H1 (cell line): ENCODE measurements around the gene TMEM255B. TPM values are rescaled to one million over a fixed set of nuclear protein-coding genes. Genes with fewer than 3 reads are reported as not detected.

ENCODE experiments used
- CTCF ChIA-PET: fragments of 300-600 bp; sonication (Branson Sonifier 250); formaldehyde crosslinking; loops from one replicate; lab custom pipeline; 2021; ENCODE audit not compliant: partially characterized antibody; lab: Charles Lee
- POLR2A ChIA-PET: fragments of 300-600 bp; sonication (Branson Sonifier 250); formaldehyde crosslinking; loops from one replicate; lab custom pipeline; 2021; ENCODE audit warnings: inconsistent platforms; ENCODE audit not compliant: partially characterized antibody; lab: Charles Lee
- DNase-seq, 2 experiments: peaks; one replicate each; pipeline versions ENCODE4 v3.0.0 to v3.0.0-alpha.2; 2010 to 2022; ENCODE audit warnings: low spot score in 2 of 2, low read depth in 1 of 2, mixed read lengths in 1 of 2
- FAIRE-seq: peaks from 2 replicates; lab custom pipeline; 2011; peaks lifted over from hg19 to GRCh38; lab: Jason Lieb, UNC
- H2AFZ ChIP-seq: 2 replicates; pipeline ENCODE4 v1.8.1; 2012; ENCODE audit warnings: low read length, inconsistent platforms
- H2AK5ac ChIP-seq: 2 replicates; pipeline ENCODE4 v1.6.1; 2013; ENCODE audit warnings: low read depth, low read length
- H2BK120ac ChIP-seq: replicated peaks from 2 replicates; pipeline ENCODE3; 2013; ENCODE audit warnings: low read depth, low read length, inconsistent platforms
- H2BK12ac ChIP-seq: 2 replicates; pipeline ENCODE4 v1.6.1; 2013; ENCODE audit warnings: low read depth, low read length
- H2BK15ac ChIP-seq: 2 replicates; pipeline ENCODE4 v1.6.1; 2013; ENCODE audit warnings: low read length
- H2BK20ac ChIP-seq: 2 replicates; pipeline ENCODE4 v1.6.1; 2013; ENCODE audit warnings: low read length
- H2BK5ac ChIP-seq: 2 replicates; pipeline ENCODE4 v1.6.1; 2013; ENCODE audit warnings: low read depth, low read length
- H3K14ac ChIP-seq: 2 replicates; pipeline ENCODE4 v1.6.1; 2013; ENCODE audit warnings: inconsistent platforms; ENCODE audit not compliant: insufficient read length
- H3K18ac ChIP-seq: 2 replicates; pipeline ENCODE4 v1.6.1; 2013; ENCODE audit warnings: low read length; ENCODE audit errors: extremely low read depth
- H3K23ac ChIP-seq: 2 replicates; pipeline ENCODE4 v1.6.1; 2013; ENCODE audit warnings: inconsistent platforms; ENCODE audit not compliant: insufficient read length
- H3K23me2 ChIP-seq: 2 replicates; pipeline ENCODE4 v1.6.1; 2013; ENCODE audit warnings: low read depth, low read length
- H3K27ac ChIP-seq: 2 replicates; pipeline ENCODE4 v1.6.1; 2011; ENCODE audit warnings: low read depth, low read length, inconsistent platforms
- H3K27me3 ChIP-seq, 4 experiments: replicated peaks in 1 of 4; 1 replicate in 1 of 4; 2 replicates in 3 of 4; pipeline versions ENCODE4 v1.6.1 to v1.8.1; 2011 to 2013; ENCODE audit warnings: low read length in 3 of 4, mild to moderate bottlenecking in 3 of 4, inconsistent platforms in 2 of 4, mixed read lengths in 2 of 4, moderate library complexity in 1 of 4; ENCODE audit not compliant: control insufficient read depth in 3 of 4, insufficient read depth in 3 of 4; ENCODE audit errors: extremely low read depth in 1 of 4
- H3K36me3 ChIP-seq, 4 experiments: 2 replicates each; pipeline versions ENCODE4 v1.6.1 to v1.8.1; 2011 to 2013; ENCODE audit warnings: mild to moderate bottlenecking in 4 of 4, low read length in 3 of 4, moderate library complexity in 2 of 4, control low read depth in 1 of 4, inconsistent platforms in 1 of 4; ENCODE audit not compliant: insufficient read depth in 4 of 4, control insufficient read depth in 2 of 4
- H3K4ac ChIP-seq: replicated peaks from 2 replicates; pipeline ENCODE3; 2013; ENCODE audit warnings: low read length, low read depth, mixed read lengths, inconsistent platforms; ENCODE audit not compliant: insufficient read length
- H3K4me1 ChIP-seq, 4 experiments: replicated peaks in 1 of 4; 1 replicate in 1 of 4; 2 replicates in 3 of 4; pipeline versions ENCODE4 v1.6.1 to v1.8.1; 2011 to 2013; ENCODE audit warnings: low read length in 3 of 4, inconsistent platforms in 2 of 4, mixed read lengths in 1 of 4; ENCODE audit not compliant: insufficient read depth in 4 of 4, control insufficient read depth in 3 of 4
- H3K4me2 ChIP-seq, 2 experiments: 2 replicates each; pipeline versions ENCODE4 v1.6.1 to v1.8.1; 2011 to 2013; ENCODE audit warnings: low read depth in 2 of 2, low read length in 2 of 2, control low read depth in 1 of 2, inconsistent platforms in 1 of 2, mild to moderate bottlenecking in 1 of 2; ENCODE audit not compliant: insufficient read depth in 1 of 2
- H3K4me3 ChIP-seq, 4 experiments: fragments of 200-600, 300-600 bp in 1 of 4; sonication (generic), shearing (Covaris generic), sonication (Bioruptor Twin) in 1 of 4; 2 replicates each; pipeline versions ENCODE4 v1.5.1 to v1.8.1; 2011 to 2016; ENCODE audit warnings: low read length in 4 of 4, low read depth in 3 of 4, control low read depth in 2 of 4, inconsistent platforms in 2 of 4, mild to moderate bottlenecking in 2 of 4, mixed read lengths in 1 of 4, moderate library complexity in 1 of 4; ENCODE audit not compliant: insufficient read depth in 2 of 4; ENCODE audit errors: extremely low read depth in 1 of 4
- H3K56ac ChIP-seq: replicated peaks from 2 replicates; pipeline ENCODE3; 2013; ENCODE audit warnings: low read depth, mild to moderate bottlenecking, mixed read lengths, low read length, inconsistent platforms; ENCODE audit not compliant: insufficient read length
- H3K79me1 ChIP-seq: 2 replicates; pipeline ENCODE4 v1.6.1; 2013; ENCODE audit warnings: low read depth, low read length, control low read depth
- H3K79me2 ChIP-seq, 2 experiments: 2 replicates each; pipeline versions ENCODE4 v1.6.1 to v1.8.1; 2012 to 2013; ENCODE audit warnings: low read length in 2 of 2, mild to moderate bottlenecking in 2 of 2, inconsistent platforms in 1 of 2; ENCODE audit not compliant: insufficient read depth in 2 of 2, control insufficient read depth in 1 of 2
- H3K9ac ChIP-seq, 4 experiments: replicated peaks in 1 of 4; 1 replicate in 1 of 4; 2 replicates in 3 of 4; pipeline versions ENCODE4 v1.6.1 to v1.8.1; 2011 to 2013; ENCODE audit warnings: low read depth in 3 of 4, low read length in 3 of 4, control low read depth in 2 of 4, mild to moderate bottlenecking in 2 of 4, moderate library complexity in 2 of 4, inconsistent platforms in 1 of 4; ENCODE audit errors: extremely low read depth in 1 of 4
- H3K9me3 ChIP-seq, 2 experiments: 2 replicates each; pipeline versions ENCODE4 v1.6.1 to v1.8.1; 2012 to 2013; ENCODE audit warnings: mild to moderate bottlenecking in 2 of 2, moderate library complexity in 2 of 2, control low read depth in 1 of 2, inconsistent platforms in 1 of 2, low read depth in 1 of 2, low read length in 1 of 2, mixed read lengths in 1 of 2; ENCODE audit not compliant: insufficient read depth in 2 of 2
- H4K20me1 ChIP-seq, 2 experiments: replicated peaks in 1 of 2; 2 replicates each; pipeline versions ENCODE3 to v1.8.1; 2011 to 2013; ENCODE audit warnings: inconsistent platforms in 2 of 2, low read length in 2 of 2, mild to moderate bottlenecking in 1 of 2; ENCODE audit not compliant: insufficient read depth in 2 of 2, control insufficient read depth in 1 of 2
- H4K5ac ChIP-seq: 2 replicates; pipeline ENCODE4 v1.6.1; 2013; ENCODE audit warnings: low read length, low read depth, mixed read lengths, inconsistent platforms; ENCODE audit not compliant: insufficient read length
- H4K8ac ChIP-seq: 2 replicates; pipeline ENCODE4 v1.8.0; 2013; ENCODE audit warnings: mild to moderate bottlenecking, moderate library complexity, low read length, inconsistent platforms; ENCODE audit not compliant: insufficient read depth; ENCODE audit errors: extremely low read depth
- H4K91ac ChIP-seq: replicated peaks from 2 replicates; pipeline ENCODE3; 2013; ENCODE audit warnings: low read length, mixed read lengths, inconsistent platforms; ENCODE audit not compliant: insufficient read length
- CHD2 ChIP-seq: IDR thresholded peaks from 2 replicates; pipeline ENCODE4 v1.6.1; 2012; ENCODE audit warnings: low read length, improper control_type of control experiment
- EZH2 ChIP-seq: fragments of 200-600 bp; sonication (generic); IDR thresholded peaks from 2 replicates; pipeline ENCODE4 v1.7.1; 2012; ENCODE audit warnings: low read depth, mild to moderate bottlenecking, moderate library complexity, low read length, inconsistent platforms; ENCODE audit not compliant: severe bottlenecking
- JUN ChIP-seq: IDR thresholded peaks from 2 replicates; pipeline ENCODE4 v1.6.1; 2011; ENCODE audit warnings: low read depth, mild to moderate bottlenecking, improper control_type of control experiment, low read length
- POU5F1 ChIP-seq: IDR thresholded peaks from 2 replicates; pipeline ENCODE4 v1.6.1; 2011; ENCODE audit warnings: low read depth, mild to moderate bottlenecking, low read length, moderate library complexity
- SIX5 ChIP-seq: IDR thresholded peaks from 2 replicates; pipeline ENCODE4 v1.6.1; 2011; ENCODE audit warnings: mild to moderate bottlenecking, low read depth, low read length
- ZNF274 ChIP-seq: IDR thresholded peaks from 2 replicates; pipeline ENCODE4 v1.7.0; 2012; ENCODE audit warnings: low read length, borderline replicate concordance; ENCODE audit errors: extremely low read depth
- WGBS, 2 experiments: shearing (Covaris generic) in 1 of 2; methylation state at CpG; one replicate each; pipeline versions ENCODE4 v1.1.6 to v1.1.7; 2013 to 2015; ENCODE audit warnings: low lambda C conversion rate in 2 of 2, mixed read lengths in 2 of 2, inconsistent platforms in 1 of 2, low coverage in 1 of 2, missing lambda C conversion rate in 1 of 2; ENCODE audit not compliant: insufficient replicate concordance in 2 of 2, insufficient coverage in 1 of 2, insufficient read length in 1 of 2; ENCODE audit errors: extremely low coverage in 1 of 2, missing lambda C conversion rate in 1 of 2; 5-methylcytosine and 5-hydroxymethylcytosine counted together
- polyA plus RNA-seq, 7 experiments: library from polyadenylated mRNA; depleted of rRNA in 3 of 7; stranded (reverse) in 5 of 7; unstranded in 2 of 7; fragments of >200 nt in 5 of 7; fragments of 200-250 nt in 2 of 7; gene quantifications; 1 replicate in 5 of 7; 2 replicates in 1 of 7; 4 replicates in 1 of 7; pipeline versions ENCODE4 v1.2.1 to v1.2.3, GENCODE V29; 2011 to 2013; ENCODE audit warnings: missing spikeins in 2 of 7, mixed read lengths in 2 of 7
- total RNA-seq: library from RNA; stranded (reverse); fragmentation: NEBNext Ultra II Directional; extraction: Animal tissue kit (Norgen Biotek cat#: 25700); gene quantifications from 2 replicates; pipeline ENCODE4 v1.2.1, GENCODE V29; 2021

TMEM255B gene
- total and polyA plus RNA-seq, 2 of the 8 experiments (the other 6 are each of a cell fraction or from before 2014, with no cell fraction given), result 3.4 to 4.4 TPM

DNA sequence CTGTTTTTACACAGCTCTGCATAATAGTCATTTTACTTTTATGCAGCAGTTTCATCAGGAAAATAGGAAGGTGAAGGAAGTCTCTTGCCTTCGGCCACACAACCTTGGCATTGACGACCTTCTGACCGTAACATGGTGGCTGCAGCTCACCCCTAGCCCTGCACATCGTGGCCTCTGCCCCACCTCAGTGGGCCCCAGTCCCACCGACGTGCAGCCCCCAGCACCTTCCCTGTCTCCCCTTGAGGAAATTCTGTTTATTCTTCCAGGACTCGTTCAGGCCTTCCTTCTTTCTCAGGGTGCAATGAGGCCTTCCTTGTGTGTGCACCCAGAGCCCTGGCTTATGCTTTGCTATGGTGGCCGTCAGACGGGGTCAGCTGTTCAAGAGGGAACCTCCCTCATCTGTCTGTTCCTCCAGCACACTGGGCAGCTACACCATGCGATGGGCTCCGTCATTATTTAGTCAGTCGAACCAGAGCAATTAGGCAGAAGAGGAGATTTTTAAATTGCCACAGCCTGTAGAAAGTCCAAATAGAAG is 33.3 kb downstream of the TMEM255B start:
- Histone ChIP-seq H3K56ac (no peak overlapping the region), H3K4me2 (no peak overlapping the region), H3K27me3 (no peaks in the 10 kb centered on the region), H2BK120ac (no peak overlapping the region), H2BK12ac (no peak overlapping the region), H2AK5ac (no peak overlapping the region), H3K18ac (no peak overlapping the region), H3K79me2 (no peaks in the 10 kb centered on the region), H3K27ac (no peak overlapping the region), H3K79me1 (no peaks in the 10 kb centered on the region), H2BK20ac (no peak overlapping the region), H3K23me2 (peaks cover 12% of the 10 kb centered on the region; the same call in 1 of the 2 replicates), H2BK15ac (no peak overlapping the region), H4K8ac (no peak overlapping the region), H3K9ac (no peak overlapping the region), H4K5ac (no peak overlapping the region), H2AFZ (no peak overlapping the region), H3K4me3 (no peak overlapping the region), H3K14ac (no peak overlapping the region), H4K91ac (no peak overlapping the region), H2BK5ac (no peak overlapping the region), H4K20me1 (peaks cover 0 to 5% of the 10 kb centered on the region in 2 experiments), H3K9me3 (no peaks in the 10 kb centered on the region; a peak in 1 of 4 replicates), H3K4me1 (peaks cover 0 to 6% (median 1%) of the 10 kb centered on the region in 4 experiments; a peak in 2 of 7 replicates), H3K36me3 (no peaks in the 10 kb centered on the region; a peak in 1 of 8 replicates), H3K23ac (no peak overlapping the region), H3K4ac (no peak overlapping the region)
- CTCF ChIA-PET, result interaction anchor here (0.8 to 3.2 kb wide), 4 partner anchors 10 to 762 kb away, joined by 3 to 18 read pairs (median 3); no protein-coding TSS in a partner anchor
- no peak for DNase-seq
- no peak for FAIRE-seq
- WGBS, 2 experiments, result 82% methylated on average over 11 of the region's 12 CpGs; no CpG with 5 or more reads in 1 of the 2 experiments
- POLR2A ChIA-PET, result interaction anchor here (1.4 kb wide), 1 partner anchor 11 kb away, joined by 3 read pairs; no protein-coding TSS in a partner anchor
- TF ChIP-seq ZNF274, result no peak
- TF ChIP-seq POU5F1, result no peak
- no peak for TF ChIP-seq CHD2
- TF ChIP-seq JUN, result no peak
- TF ChIP-seq SIX5, result no peak
- TF ChIP-seq EZH2, result no peak
